Type B pancreatic cell (in vitro differentiated cells): ENCODE measurements around the gene CSN1S1. TPM values are rescaled to one million over a fixed set of nuclear protein-coding genes. Genes with fewer than 3 reads are reported as not detected.

Source experiments
- DNase-seq: peaks from one replicate; pipeline ENCODE4 v3.0.0; 2021; ENCODE audit warnings: mixed read lengths; ENCODE audit not compliant: unreplicated experiment; ENCODE audit errors: extremely low spot score
- H3K27ac Mint-ChIP-seq: 2 replicates; pipeline ENCODE4 v1.8.0; 2021; ENCODE audit warnings: mild to moderate bottlenecking, mixed read lengths
- H3K27me3 Mint-ChIP-seq: 2 replicates; pipeline ENCODE4 v1.8.0; 2021; ENCODE audit warnings: mixed read lengths
- H3K36me3 Mint-ChIP-seq: 2 replicates; pipeline ENCODE4 v1.8.0; 2021; ENCODE audit warnings: mixed read lengths
- H3K4me1 Mint-ChIP-seq: one replicate; pipeline ENCODE4 v1.8.0; 2021; ENCODE audit warnings: mixed read lengths; ENCODE audit not compliant: unreplicated experiment
- H3K4me3 Mint-ChIP-seq: 2 replicates; pipeline ENCODE4 v1.8.0; 2021; ENCODE audit warnings: mild to moderate bottlenecking, mixed read lengths
- H3K9me3 Mint-ChIP-seq: 2 replicates; pipeline ENCODE4 v1.8.0; 2021; ENCODE audit warnings: mixed read lengths
- CTCF ChIP-seq: fragments of 200-600 bp; sonication (generic); conservative IDR thresholded peaks from 2 replicates; pipeline ENCODE4 v1.5.0; 2021; ENCODE audit warnings: antibody characterized with exemption, mild to moderate bottlenecking
- total RNA-seq: library from RNA; stranded (reverse); gene quantifications from 2 replicates; pipeline ENCODE4 v1.2.1, GENCODE V29; 2021; ENCODE audit warnings: low replicate concordance

The CSN1S1 gene
- total RNA-seq, 1 donor from 2014 or later: not detected

- Mint-ChIP-seq H3K27me3 (no peaks in the 10 kb centered on the region), H3K27ac (no peak within 1 kb of the TSS), H3K4me3 (no peak within 1 kb of the TSS), H3K4me1 (no peaks in the 10 kb centered on the region), H3K9me3 (no peaks in the 10 kb centered on the region), H3K36me3 (no peaks in the 10 kb centered on the region)
- DNase-seq: no peak
- TF ChIP-seq CTCF: no peak
Measured at GRCh38 chr4:69965628-69966027, 34.8 kb downstream of the CSN1S1 start, which contains the start of gene CSN2. TSS of gene CSN2 (minus strand) at chr4:69965728. CDS start at chr4:69960995, 4,733 bp downstream.

GRCh38 chr4:69970071-69970470 lies 39.2 kb downstream of the CSN1S1 start:
- Mint-ChIP-seq H3K4me3 (no peak overlapping the region), H3K36me3 (no peaks in the 10 kb centered on the region), H3K4me1 (no peaks in the 10 kb centered on the region), H3K27ac (no peak overlapping the region), H3K9me3 (no peaks in the 10 kb centered on the region), H3K27me3 (no peaks in the 10 kb centered on the region)
- DNase-seq: no peak
- TF ChIP-seq CTCF: no peak

GRCh38 chr4:69974631-69975030 lies 43.8 kb downstream of the CSN1S1 start:
- no peak for DNase-seq
- no peaks in the 10 kb centered on the region for H3K9me3 Mint-ChIP-seq
- no peak for TF ChIP-seq CTCF
- H3K4me3 Mint-ChIP-seq: no peak overlapping the region
- no peaks in the 10 kb centered on the region for H3K4me1 Mint-ChIP-seq
- H3K27me3 Mint-ChIP-seq: no peaks in the 10 kb centered on the region
- H3K36me3 Mint-ChIP-seq: no peaks in the 10 kb centered on the region
- H3K27ac Mint-ChIP-seq: no peak overlapping the region

- no peak overlapping the region for H3K4me3 Mint-ChIP-seq
- H3K4me1 Mint-ChIP-seq: no peaks in the 10 kb centered on the region
- H3K27ac Mint-ChIP-seq: no peak overlapping the region
- no peak for DNase-seq
- no peaks in the 10 kb centered on the region for H3K27me3 Mint-ChIP-seq
- no peak for TF ChIP-seq CTCF
- H3K9me3 Mint-ChIP-seq: no peaks in the 10 kb centered on the region
- no peaks in the 10 kb centered on the region for H3K36me3 Mint-ChIP-seq
Measured at GRCh38 chr4:69977582-69977981, 46.7 kb downstream of the CSN1S1 start.

- Mint-ChIP-seq H3K27ac (no peak overlapping the region), H3K9me3 (no peaks in the 10 kb centered on the region), H3K4me3 (no peak overlapping the region), H3K27me3 (no peaks in the 10 kb centered on the region), H3K4me1 (peaks cover 7% of the 10 kb centered on the region), H3K36me3 (no peaks in the 10 kb centered on the region)
- no peak for TF ChIP-seq CTCF
- no peak for DNase-seq
Measured at GRCh38 chr4:69984030-69984443, 53.2 kb downstream of the CSN1S1 start.

- no peaks in the 10 kb centered on the region for H3K36me3 Mint-ChIP-seq
- H3K27ac Mint-ChIP-seq: no peak overlapping the region
- H3K4me3 Mint-ChIP-seq: no peak overlapping the region
- H3K9me3 Mint-ChIP-seq: no peaks in the 10 kb centered on the region
- H3K4me1 Mint-ChIP-seq: peaks cover 7% of the 10 kb centered on the region
- DNase-seq: no peak
- H3K27me3 Mint-ChIP-seq: no peaks in the 10 kb centered on the region
- no peak for TF ChIP-seq CTCF
Measured at GRCh38 chr4:69986663-69987062, 55.8 kb downstream of the CSN1S1 start.
